ENCODE data around the gene RABL2B. TPM values are rescaled to one million over a fixed set of nuclear protein-coding genes. Genes with fewer than 3 reads are reported as not detected.

Gene RABL2B
- total and polyA plus RNA-seq, 8 donors = 7.9 to 24.8 (median 15.2) TPM

DNA sequence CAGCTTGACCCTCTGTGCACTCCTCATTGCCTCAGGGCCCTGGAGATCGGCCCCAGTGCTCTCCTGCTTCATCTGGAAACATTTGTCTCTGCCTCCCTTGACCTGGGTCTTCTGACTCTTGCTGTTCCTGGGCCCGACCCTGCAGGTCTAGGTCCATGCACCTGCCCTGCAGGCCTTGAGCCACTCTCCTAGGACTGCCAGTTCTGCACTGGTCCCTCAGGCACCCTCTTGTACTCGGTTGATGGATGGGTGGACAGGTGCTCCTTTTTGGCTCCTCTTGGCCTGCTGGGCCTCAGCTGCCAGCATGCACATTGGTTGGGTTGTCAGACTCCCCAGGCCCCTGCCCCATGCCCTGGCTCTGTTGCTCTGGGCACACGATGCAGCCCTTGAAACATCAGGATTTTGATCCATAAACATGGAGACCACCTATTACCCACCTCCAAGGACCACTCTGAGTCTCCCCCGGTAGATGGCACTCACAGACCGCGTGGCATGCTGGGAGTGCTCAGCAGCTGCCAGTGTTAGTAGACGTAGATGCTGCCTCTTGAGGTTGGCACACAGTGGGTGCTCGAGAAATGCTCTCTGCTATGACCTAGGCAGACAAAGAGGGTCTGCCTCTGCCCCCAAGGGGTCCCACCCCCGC lies 65.6 kb downstream of the RABL2B start:
- TF ChIP-seq, protein P1, sequence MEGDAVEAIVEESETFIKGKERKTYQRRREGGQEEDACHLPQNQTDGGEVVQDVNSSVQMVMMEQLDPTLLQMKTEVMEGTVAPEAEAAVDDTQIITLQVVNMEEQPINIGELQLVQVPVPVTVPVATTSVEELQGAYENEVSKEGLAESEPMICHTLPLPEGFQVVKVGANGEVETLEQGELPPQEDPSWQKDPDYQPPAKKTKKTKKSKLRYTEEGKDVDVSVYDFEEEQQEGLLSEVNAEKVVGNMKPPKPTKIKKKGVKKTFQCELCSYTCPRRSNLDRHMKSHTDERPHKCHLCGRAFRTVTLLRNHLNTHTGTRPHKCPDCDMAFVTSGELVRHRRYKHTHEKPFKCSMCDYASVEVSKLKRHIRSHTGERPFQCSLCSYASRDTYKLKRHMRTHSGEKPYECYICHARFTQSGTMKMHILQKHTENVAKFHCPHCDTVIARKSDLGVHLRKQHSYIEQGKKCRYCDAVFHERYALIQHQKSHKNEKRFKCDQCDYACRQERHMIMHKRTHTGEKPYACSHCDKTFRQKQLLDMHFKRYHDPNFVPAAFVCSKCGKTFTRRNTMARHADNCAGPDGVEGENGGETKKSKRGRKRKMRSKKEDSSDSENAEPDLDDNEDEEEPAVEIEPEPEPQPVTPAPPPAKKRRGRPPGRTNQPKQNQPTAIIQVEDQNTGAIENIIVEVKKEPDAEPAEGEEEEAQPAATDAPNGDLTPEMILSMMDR (IDR thresholded peaks at IDR 0.05) = no peak
- no peak overlapping the region for H3K27ac ChIP-seq
- no peaks in the 10 kb centered on the region for H3K9me3 ChIP-seq
- peaks cover 0 to 4% (median 0%) of the 10 kb centered on the region in 3 donors for H3K4me1 ChIP-seq
- intact Hi-C loops (cut with DNase I) = no loop called here
- DNase-seq (peak in 1 of 6 donors; percentile 21), FAIRE-seq (no peak), ATAC-seq (no peak)
- 73 to 86% methylated on average over 10 of the region's 10 CpGs for WGBS, 2 donors
- peaks cover 0 to 4% (median 0%) of the 10 kb centered on the region in 4 donors for H3K27me3 ChIP-seq
- no peaks in the 10 kb centered on the region for H3K36me3 ChIP-seq
- H3K4me3 ChIP-seq = no peak overlapping the region

Other genes starting within 250 kb of the RABL2B start
- 1 to 10 TPM in 1 of 6 donors, under 1 TPM in 5; 0.03 to 2.1 (median 0.12) TPM for gene KLHDC7B, start 237.7 kb downstream of the RABL2B start, total RNA-seq
- under 1 TPM in 1 of 2 donors, not detected in 1; 0.15 TPM for gene KLHDC7B, start 237.7 kb downstream of the RABL2B start, polyA plus RNA-seq
- under 1 TPM in 1 of 6 donors, not detected in 5; 0.63 TPM for gene SYCE3, start 220.7 kb downstream of the RABL2B start, total RNA-seq
- gene SYCE3, start 220.7 kb downstream of the RABL2B start, polyA plus RNA-seq = under 1 TPM; 0.45 to 0.80 TPM
- 10 to 100 TPM in 3 of 6 donors, 1 to 10 TPM in 3; 7.2 to 26.8 (median 10.1) TPM for gene CPT1B, start 205.2 kb downstream of the RABL2B start, total RNA-seq
- 10 to 100 TPM; 59.7 to 87.0 TPM for gene CPT1B, start 205.2 kb downstream of the RABL2B start, polyA plus RNA-seq
- 10 to 100 TPM; 20.4 to 55.5 (median 28.3) TPM for gene CHKB, start 200.8 kb downstream of the RABL2B start, total RNA-seq
- 100 to 1,000 TPM; 236 to 283 TPM for gene CHKB, start 200.8 kb downstream of the RABL2B start, polyA plus RNA-seq
- gene MAPK8IP2, start 182.8 kb downstream of the RABL2B start, total RNA-seq = 1 to 10 TPM; 1.4 to 3.0 (median 2.3) TPM
- gene MAPK8IP2, start 182.8 kb downstream of the RABL2B start, polyA plus RNA-seq = 10 to 100 TPM in 1 of 2 donors, 1 to 10 TPM in 1; 3.3 to 10.0 TPM
- gene ARSA, start 155.5 kb downstream of the RABL2B start, total RNA-seq = 10 to 100 TPM; 21.9 to 36.2 (median 27.2) TPM
- 100 to 1,000 TPM in 1 of 2 donors, 10 to 100 TPM in 1; 87.1 to 119 TPM for gene ARSA, start 155.5 kb downstream of the RABL2B start, polyA plus RNA-seq
- 1 to 10 TPM; 2.7 to 6.1 (median 3.7) TPM for gene SHANK3, start 110.8 kb downstream of the RABL2B start, total RNA-seq
- 10 to 100 TPM; 18.7 to 18.9 TPM for gene SHANK3, start 110.8 kb downstream of the RABL2B start, polyA plus RNA-seq
- under 1 TPM in 1 of 6 donors, not detected in 5; 0.40 TPM for gene ACR, start 45.4 kb downstream of the RABL2B start, total RNA-seq
- under 1 TPM; 0.34 to 0.92 TPM for gene ACR, start 45.4 kb downstream of the RABL2B start, polyA plus RNA-seq

All from pancreas (tissue), 10 donors.